ENCODE results near the gene DCST2.

The DCST2 gene

DNA sequence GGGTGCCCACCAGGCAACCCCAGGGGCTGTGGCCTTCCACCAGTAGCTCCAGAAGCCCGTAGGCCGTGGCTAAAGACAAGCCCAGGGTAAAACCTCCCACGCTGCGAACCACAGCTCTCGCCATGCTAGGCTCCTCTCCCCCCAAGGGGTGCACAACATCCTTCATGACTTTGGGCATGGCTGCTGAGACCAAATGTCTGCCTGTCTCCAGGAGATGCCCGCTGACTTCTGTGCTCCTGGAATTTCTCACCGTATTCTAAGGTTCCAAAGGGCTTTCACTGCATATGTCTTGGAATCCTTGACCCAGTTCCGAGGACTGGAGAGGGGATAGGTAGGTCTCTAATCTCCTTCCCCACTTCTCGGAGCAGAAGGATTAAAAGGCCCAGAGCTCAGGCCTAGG lies at the start of gene DCST2, which contains the start of gene DCST1:
TSS of gene DCST2 (minus strand) at position 258 of the 400 bp plus-strand sequence. CDS start at position 178, 80 bp downstream.
TSS of gene DCST1 (plus strand) at position 301 of the 400 bp plus-strand sequence. CDS start 213 bp downstream, outside the sequence.
- in situ Hi-C loops (cut with HindIII; ENCODE audit: low sequenced_read_pairs) = no loop called here
- no peak within 1 kb of the TSS for H3K4me3 ChIP-seq (ENCODE audit: low read depth, low read length)
- DNase-seq (ENCODE audit: low read depth) = no peak
- no peak for TF ChIP-seq CTCF (IDR thresholded peaks at IDR 0.05; ENCODE audit: low read depth, low read length, missing control alignments)

DNA sequence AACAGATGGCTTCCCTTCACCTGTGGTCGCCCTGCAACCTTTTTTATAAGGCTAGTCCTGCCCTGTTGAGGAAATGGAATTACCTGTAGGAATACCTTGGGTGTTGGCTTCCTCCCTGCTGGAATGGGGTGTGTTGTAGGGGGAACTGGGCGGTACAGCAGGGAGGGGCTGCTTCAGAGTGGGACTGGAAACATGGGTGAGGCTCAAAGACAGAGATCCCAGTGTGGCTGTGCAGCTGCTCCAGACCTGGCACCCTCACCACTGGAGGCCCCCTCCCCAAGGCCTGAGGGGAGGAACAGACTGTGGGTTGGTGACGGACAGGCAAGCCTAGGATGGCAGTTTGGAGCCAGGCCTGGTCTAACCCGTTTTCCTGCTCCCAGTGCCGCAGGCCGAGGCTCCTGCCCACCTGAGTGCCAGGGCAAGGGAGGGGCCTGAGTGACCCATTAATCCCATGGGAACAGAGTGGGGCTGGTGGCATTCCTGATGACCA lies 49.5 kb upstream of the DCST2 start:
- H3K4me3 ChIP-seq (ENCODE audit: low read depth, low read length) = no peak overlapping the region
- no peak for DNase-seq (ENCODE audit: low read depth)
- in situ Hi-C loops (cut with HindIII; ENCODE audit: low sequenced_read_pairs) = no loop called here
- TF ChIP-seq CTCF (IDR thresholded peaks at IDR 0.05; ENCODE audit: low read depth, low read length, missing control alignments) = no peak

DNA sequence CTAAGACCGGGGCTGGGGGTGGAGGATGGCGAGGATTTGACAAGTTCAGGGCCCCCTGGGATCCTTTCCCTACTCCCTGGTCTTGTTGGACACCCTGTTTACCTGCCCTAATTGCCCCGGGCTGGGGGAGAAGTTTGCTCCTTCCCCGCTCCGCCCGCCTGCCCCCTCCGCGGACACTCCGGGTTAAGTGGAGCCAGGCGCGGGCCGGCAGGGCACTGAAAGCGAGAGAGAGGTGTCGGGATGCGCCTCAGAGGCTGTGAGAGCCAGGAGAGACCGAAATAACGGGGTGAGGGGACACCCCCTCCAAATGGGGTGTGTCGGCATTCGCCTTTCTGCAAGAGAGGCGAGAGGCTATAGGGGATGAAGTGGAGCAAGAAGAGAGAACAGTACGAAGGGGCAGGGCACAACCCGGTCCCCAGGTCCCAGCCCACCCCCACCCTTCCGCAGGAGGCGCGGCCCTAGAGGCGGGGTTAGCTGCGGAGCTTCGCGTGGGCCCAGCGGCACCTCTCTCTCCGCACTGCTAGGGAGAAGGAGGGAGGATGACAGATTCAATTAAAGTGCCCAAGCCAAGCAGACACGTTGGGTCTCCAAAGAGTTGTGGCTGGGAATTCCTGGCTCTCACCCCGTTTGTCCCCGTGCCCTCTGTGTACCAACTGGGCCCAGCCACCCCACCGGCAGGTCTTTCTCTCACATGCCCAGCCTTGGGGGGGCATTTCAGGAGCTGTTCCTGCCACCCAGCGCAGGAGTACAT lies 48.9 kb upstream of the DCST2 start:
- no peak for TF ChIP-seq CTCF (IDR thresholded peaks at IDR 0.05; ENCODE audit: low read depth, low read length, missing control alignments)
- in situ Hi-C loops (cut with HindIII; ENCODE audit: low sequenced_read_pairs) = no loop called here
- DNase-seq (ENCODE audit: low read depth) = no peak
- no peak overlapping the region for H3K4me3 ChIP-seq (ENCODE audit: low read depth, low read length)

GRCh38 chr1:155081472-155082300 lies 48.1 kb upstream of the DCST2 start:
- DNase-seq (ENCODE audit: low read depth) = no peak
- H3K4me3 ChIP-seq (ENCODE audit: low read depth, low read length) = no peak overlapping the region
- TF ChIP-seq CTCF (IDR thresholded peaks at IDR 0.05; ENCODE audit: low read depth, low read length, missing control alignments) = no peak
- in situ Hi-C loops (cut with HindIII; ENCODE audit: low sequenced_read_pairs) = no loop called here

DNA sequence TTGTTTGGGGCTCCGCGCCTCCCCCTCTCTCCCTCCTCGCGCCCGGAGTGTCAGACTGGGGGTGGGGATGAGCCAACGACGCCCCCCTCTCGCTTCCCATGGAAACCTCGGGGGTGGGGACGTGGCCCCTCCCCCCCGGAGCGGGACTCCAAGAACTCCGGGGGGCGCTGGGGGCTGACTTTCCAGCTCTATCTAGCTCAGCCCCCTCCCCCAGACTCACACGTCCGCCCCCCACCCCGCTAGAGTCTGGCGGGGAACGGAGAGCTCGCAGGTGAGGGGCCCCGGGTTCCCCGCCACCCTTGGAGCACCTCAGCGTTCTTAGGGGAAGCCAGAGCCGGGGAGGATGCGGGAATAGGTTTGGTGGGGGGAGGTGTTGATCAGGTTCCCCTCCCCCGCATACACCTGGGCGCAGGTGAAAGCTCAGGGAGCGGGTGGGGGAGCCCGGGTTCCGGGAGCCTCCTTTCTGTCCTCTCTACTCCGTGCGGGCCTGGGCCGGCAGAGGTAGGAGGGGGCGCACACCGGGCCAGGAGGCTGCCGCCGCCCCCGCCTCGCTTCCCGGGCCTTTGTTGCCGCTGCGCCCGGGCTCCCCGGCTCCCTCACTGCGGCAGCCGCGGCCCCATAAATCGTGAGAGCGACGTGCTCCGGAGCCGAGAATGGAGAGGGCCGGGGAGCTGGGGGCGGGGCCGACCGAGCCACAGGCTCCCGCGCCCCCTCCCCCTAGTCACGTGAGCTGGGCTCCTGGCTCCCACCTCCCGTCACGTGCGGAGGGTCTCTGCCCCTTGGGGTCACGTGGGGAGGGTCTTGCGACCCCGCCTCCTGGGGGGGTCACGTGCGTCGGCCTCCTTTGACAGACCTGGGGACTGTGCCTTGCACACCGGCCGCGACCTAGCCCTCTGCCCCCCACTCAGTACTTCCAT lies 47.0 kb upstream of the DCST2 start:
- DNase-seq (ENCODE audit: low read depth) = no peak
- TF ChIP-seq CTCF (IDR thresholded peaks at IDR 0.05; ENCODE audit: low read depth, low read length, missing control alignments) = no peak
- in situ Hi-C loops (cut with HindIII; ENCODE audit: low sequenced_read_pairs) = no loop called here
- H3K4me3 ChIP-seq (ENCODE audit: low read depth, low read length) = no peak overlapping the region
